ENCODE data around the gene PLPP4.

- no peak for TF ChIP-seq CTCF (IDR thresholded peaks at IDR 0.05)
- no peak for TF ChIP-seq POLR2A (IDR thresholded peaks at IDR 0.05)
Measured at GRCh38 chr10:120542591-120542990, 85.6 kb downstream of the PLPP4 start.

All from ovary (tissue), 3 donors.